A549 (cell line): ENCODE results near the gene KIF1B. TPM values are rescaled to one million over a fixed set of nuclear protein-coding genes. Genes with fewer than 3 reads are reported as not detected.

Experiments
- ATAC-seq, 2 experiments: fragments of 200-7000 bp in 1 of 2; fragments of >200 bp in 1 of 2; cut with Nextera tagmentation in 1 of 2; cut with Tn5 transposase in 1 of 2; 3 replicates each; pipeline versions ENCODE4 v1.8.0 to v1.9.1; 2018 to 2020; ENCODE audit warnings: mild to moderate bottlenecking in 1 of 2, moderate library complexity in 1 of 2
- CTCF ChIA-PET: fragments of 300-600 bp; sonication (Branson Sonifier 250); formaldehyde crosslinking; extraction: SDS; loops from one replicate; lab custom pipeline; 2021; ENCODE audit warnings: antibody characterized with exemption, inconsistent platforms; lab: Yijun Ruan, JAX
- POLR2A ChIA-PET: fragments of 350-600 bp; formaldehyde crosslinking; extraction: SDS; loops from one replicate; lab custom pipeline; 2021; ENCODE audit warnings: antibody characterized with exemption, inconsistent platforms; lab: Yijun Ruan, JAX
- DNase-seq, 2 experiments: peaks; one replicate each; pipeline versions ENCODE4 v3.0.0 to v3.0.0-alpha.2; 2011 to 2016; ENCODE audit warnings: low read depth in 1 of 2, low spot score in 1 of 2
- FAIRE-seq: peaks from 2 replicates; lab custom pipeline; 2011; peaks lifted over from hg19 to GRCh38; lab: Jason Lieb, UNC
- H3K27ac ChIP-seq, 2 experiments: fragments of >200 bp; sonication (Bioruptor Twin); formaldehyde crosslinking; 3 replicates each; pipeline ENCODE4 v1.5.1; 2016 to 2017
- H3K4me1 ChIP-seq: fragments of >200 bp; sonication (Bioruptor Twin); formaldehyde crosslinking; 3 replicates; pipeline ENCODE4 v1.6.1; 2016
- H3K4me2 ChIP-seq: fragments of >200 bp; sonication (Bioruptor Twin); formaldehyde crosslinking; 3 replicates; pipeline ENCODE4 v1.6.1; 2016
- H3K4me3 ChIP-seq: fragments of >200 bp; sonication (Bioruptor Twin); formaldehyde crosslinking; 3 replicates; pipeline ENCODE4 v1.5.1; 2016
- H3K9me3 ChIP-seq: fragments of >200 bp; sonication (Bioruptor Twin); formaldehyde crosslinking; 3 replicates; pipeline ENCODE4 v1.6.1; 2016
- CBX8 ChIP-seq: fragments of 200-600 bp; sonication (generic); IDR thresholded peaks from 2 replicates; pipeline ENCODE4 v1.6.1; 2016
- CEBPB ChIP-seq, 2 experiments: fragments of >200 bp in 1 of 2; sonication (Bioruptor Twin) in 1 of 2; formaldehyde crosslinking in 1 of 2; IDR thresholded peaks; 2 replicates each; pipeline ENCODE4 v1.6.1; 2012 to 2016
- CTCF ChIP-seq: fragments of >200 bp; sonication (Bioruptor Twin); formaldehyde crosslinking; IDR thresholded peaks from 3 replicates; pipeline ENCODE4 v1.5.1; 2016
- E2F6 ChIP-seq: IDR thresholded peaks from 2 replicates; pipeline ENCODE4 v1.6.1; 2012; ENCODE audit warnings: low read depth, borderline replicate concordance
- EHMT2 ChIP-seq: fragments of 200-600 bp; sonication (generic); IDR thresholded peaks from 2 replicates; pipeline ENCODE4 v1.6.1; 2016; ENCODE audit warnings: antibody characterized with exemption, low read depth, mild to moderate bottlenecking, moderate library complexity
- ELK1 ChIP-seq: fragments of 150-350 bp; IDR thresholded peaks from 2 replicates; pipeline ENCODE4 v1.6.1; 2014; ENCODE audit warnings: low read depth, mild to moderate bottlenecking, low read length
- FOSL2 ChIP-seq, 2 experiments: fragments of 450-650 bp in 1 of 2; fragments of >200 bp in 1 of 2; sonication (Bioruptor Twin) in 1 of 2; formaldehyde crosslinking; IDR thresholded peaks; 2 replicates each; pipeline versions ENCODE4 v1.5.0 to v1.6.1; 2016 to 2020; ENCODE audit warnings: mild to moderate bottlenecking in 1 of 2, moderate library complexity in 1 of 2
- HES2 ChIP-seq: fragments of >200 bp; sonication (Bioruptor Twin); formaldehyde crosslinking; IDR thresholded peaks from 2 replicates; pipeline ENCODE4 v1.6.1; 2016
- HMGXB4 ChIP-seq: fragments of 250-450 bp; sonication (Bioruptor Pico); IDR thresholded peaks from 2 replicates; pipeline ENCODE4 v1.5.0; 2021; ENCODE audit warnings: mild to moderate bottlenecking, moderate library complexity, borderline replicate concordance
- HOXB13 ChIP-seq: fragments of 250-450 bp; sonication (Bioruptor Pico); IDR thresholded peaks from 2 replicates; pipeline ENCODE4 v1.5.0; 2020; ENCODE audit warnings: low read depth, mild to moderate bottlenecking, moderate library complexity
- HOXB5 ChIP-seq: fragments of 250-450 bp; sonication (Bioruptor Pico); IDR thresholded peaks from 2 replicates; pipeline ENCODE4 v1.5.0; 2020; ENCODE audit warnings: mild to moderate bottlenecking, moderate library complexity
- NFE2L2 ChIP-seq: fragments of 150-350 bp; conservative IDR thresholded peaks from 2 replicates; pipeline ENCODE4 v1.6.1; 2014; ENCODE audit warnings: low read length
- NPAS2 ChIP-seq: fragments of 250-450 bp; sonication (Bioruptor Pico); IDR thresholded peaks from 2 replicates; pipeline ENCODE4 v1.8.0; 2022; ENCODE audit warnings: mild to moderate bottlenecking, moderate library complexity, borderline replicate concordance
- PHF8 ChIP-seq: fragments of 200-600 bp; sonication (generic); IDR thresholded peaks from 2 replicates; pipeline ENCODE4 v1.6.1; 2016; ENCODE audit warnings: low read depth, mild to moderate bottlenecking, antibody characterized with exemption, moderate library complexity, borderline replicate concordance
- POLR2A ChIP-seq: IDR thresholded peaks from 2 replicates; pipeline ENCODE4 v1.6.1; 2012; ENCODE audit warnings: mild to moderate bottlenecking, low read length
- POLR2AphosphoS2 ChIP-seq: conservative IDR thresholded peaks from 2 replicates; pipeline ENCODE4 v1.6.1; 2012; ENCODE audit warnings: low read length, improper control_type of control experiment, inconsistent platforms
- RARB ChIP-seq: fragments of 250-450 bp; sonication (Bioruptor Pico); IDR thresholded peaks from 2 replicates; pipeline ENCODE4 v1.8.0; 2021; ENCODE audit warnings: mild to moderate bottlenecking, moderate library complexity
- RNF2 ChIP-seq: fragments of 200-600 bp; sonication (generic); IDR thresholded peaks from 2 replicates; pipeline ENCODE4 v1.6.1; 2016; ENCODE audit warnings: low read depth, mild to moderate bottlenecking, antibody characterized with exemption, moderate library complexity, borderline replicate concordance
- SREBF2 ChIP-seq: fragments of 450-650 bp; IDR thresholded peaks from 2 replicates; pipeline ENCODE4 v1.6.1; 2014; ENCODE audit warnings: mild to moderate bottlenecking, moderate library complexity
- TFCP2L1 ChIP-seq: fragments of 250-450 bp; sonication (Bioruptor Pico); IDR thresholded peaks from 2 replicates; pipeline ENCODE4 v1.5.0; 2021; ENCODE audit warnings: mild to moderate bottlenecking
- ZSCAN20 ChIP-seq: fragments of 250-450 bp; sonication (Bioruptor Pico); IDR thresholded peaks from 2 replicates; pipeline ENCODE4 v1.8.0; 2022; ENCODE audit warnings: mild to moderate bottlenecking, moderate library complexity
- WGBS: methylation state at CpG from one replicate; pipeline ENCODE4 v1.1.6; 2017; ENCODE audit errors: missing lambda C conversion rate; 5-methylcytosine and 5-hydroxymethylcytosine counted together
- polyA plus RNA-seq, 4 experiments: library from polyadenylated mRNA; depleted of rRNA in 3 of 4; stranded (reverse); fragments of >200 nt; fragmentation: RNase III in 1 of 4; extraction: RNeasy Plus Mini Kit Qiagen cat#74134 plus additional on column Dnase treatment in 1 of 4; gene quantifications; 2 replicates in 3 of 4; 3 replicates in 1 of 4; pipeline ENCODE4 v1.2.3, GENCODE V29; 2011 to 2017

The KIF1B gene
- polyA plus RNA-seq, 2 of the 4 experiments (the other 2 are of a cell fraction), result 9.8 to 18.3 TPM

- no peak overlapping the region for H3K4me2 ChIP-seq
- no peak for ATAC-seq
- H3K9me3 ChIP-seq, result no peaks in the 10 kb centered on the region
- no peak overlapping the region for H3K27ac ChIP-seq
- POLR2A ChIA-PET, result no interaction called here
- FAIRE-seq, result no peak
- TF ChIP-seq EHMT2 (no peak), ELK1 (no peak), HOXB5 (CRISPR knock-in tag) (no peak)
- no peaks in the 10 kb centered on the region for H3K4me1 ChIP-seq
- CTCF ChIA-PET, result no interaction called here
- WGBS, result 89% methylated on average over 3 of the region's 3 CpGs
- no peak overlapping the region for H3K4me3 ChIP-seq
- no peak for DNase-seq
Observed at GRCh38 chr1:10308001-10308400, 97.6 kb downstream of the KIF1B start.

GRCh38 chr1:10309243-10310011 lies 99.1 kb downstream of the KIF1B start:
- 90% methylated on average over 6 of the region's 6 CpGs for WGBS

GRCh38 chr1:10316752-10317151 lies 106.4 kb downstream of the KIF1B start:
- ATAC-seq (no peak), DNase-seq (no peak), FAIRE-seq (no peak)
- ChIA-PET CTCF (interaction anchor here (1.6 kb wide), 1 partner anchor 107 kb away, joined by 4 read pairs; the partner anchor contains the start of gene KIF1B), POLR2A (no interaction called here)
- Histone ChIP-seq H3K4me1 (0 out of 3 replicates have a peak, but pooled peaks cover 6% of the 10 kb centered on the region), H3K9me3 (no peaks in the 10 kb centered on the region), H3K4me2 (no peak overlapping the region), H3K4me3 (no peak overlapping the region), H3K27ac (no peak overlapping the region)
- 93% methylated on average over 2 of the region's 2 CpGs for WGBS
- TF ChIP-seq RARB (CRISPR knock-in tag) (no peak), TFCP2L1 (CRISPR knock-in tag) (no peak), ZSCAN20 (CRISPR knock-in tag) (no peak), CEBPB (IDR thresholded peaks at IDR 0.05) (no peak), POLR2AphosphoS2 (no peak), POLR2A (no peak), HMGXB4 (CRISPR knock-in tag) (no peak), PHF8 (no peak), CTCF (no peak), NFE2L2 (no peak), E2F6 (no peak), NPAS2 (no peak), RNF2 (no peak), CBX8 (no peak), SREBF2 (no peak), HES2 (no peak), HOXB13 (no peak)

More at GRCh38 chr1:10309243-10310011, 99.1 kb downstream of the KIF1B start:
- ATAC-seq (no peak), FAIRE-seq (no peak), DNase-seq (no peak)
- no peaks in the 10 kb centered on the region for H3K9me3 ChIP-seq
- no peak overlapping the region for H3K4me3 ChIP-seq
- CTCF ChIA-PET, result no interaction called here
- no peaks in the 10 kb centered on the region for H3K4me1 ChIP-seq
- H3K4me2 ChIP-seq, result no peak overlapping the region
- POLR2A ChIA-PET, result no interaction called here
- no peak overlapping the region for H3K27ac ChIP-seq
- TF ChIP-seq FOSL2 (IDR thresholded peaks at IDR 0.05) (no peak), FOSL2 (CRISPR knock-in tag; IDR thresholded peaks at IDR 0.05) (no peak), POLR2A (no peak)
